HG03095 (cell line): ENCODE data around the gene PRKN.

Source experiments
- ATAC-seq: cut with Tn5 transposase; IDR thresholded peaks from one replicate; pipeline ENCODE4 v1.9.1; 2021; ENCODE audit warnings: moderate library complexity; ENCODE audit not compliant: unreplicated experiment

Gene PRKN

GRCh38 chr6:162388383-162388777, 339.2 kb downstream of the PRKN start:
- ATAC-seq = no peak

DNA sequence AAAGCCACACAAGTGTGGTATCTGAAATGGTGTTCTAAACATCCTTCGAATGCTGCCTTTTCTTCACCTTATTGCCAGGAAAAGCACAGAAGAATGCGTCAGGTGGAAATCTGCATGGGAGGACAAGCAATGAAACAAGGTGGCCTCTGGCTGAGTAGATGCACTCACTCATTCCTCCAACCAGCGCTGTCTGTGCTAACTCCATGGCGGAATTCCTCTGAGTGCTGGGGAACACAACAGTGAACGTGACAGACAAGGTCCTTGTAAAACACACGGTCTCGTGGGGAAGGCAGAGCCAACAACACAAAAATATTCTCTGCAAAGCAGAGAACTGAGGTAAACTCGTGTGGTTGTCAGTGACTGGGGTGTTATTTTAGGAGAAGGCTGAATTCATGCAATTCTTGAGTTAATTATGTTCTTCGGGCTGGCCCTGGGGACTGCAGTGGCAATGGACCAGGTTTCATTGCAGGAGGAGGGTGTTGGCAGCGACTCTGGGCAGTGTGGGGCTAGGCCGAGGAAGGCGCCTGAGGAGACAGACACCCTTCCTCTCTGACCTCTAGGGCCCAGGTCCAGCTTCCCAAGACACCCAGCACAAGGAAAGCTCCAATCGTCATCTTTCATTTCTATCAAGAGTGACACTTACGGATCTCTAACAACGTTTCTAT, 339.7 kb downstream of the PRKN start:
- no peak for ATAC-seq

- ATAC-seq = no peak
Measured at GRCh38 chr6:162385980-162386379, 341.6 kb downstream of the PRKN start.

GRCh38 chr6:162379757-162380409, 347.7 kb downstream of the PRKN start:
- ATAC-seq = no peak

- no peak for ATAC-seq
Measured at GRCh38 chr6:162377735-162378134, 349.8 kb downstream of the PRKN start.

DNA sequence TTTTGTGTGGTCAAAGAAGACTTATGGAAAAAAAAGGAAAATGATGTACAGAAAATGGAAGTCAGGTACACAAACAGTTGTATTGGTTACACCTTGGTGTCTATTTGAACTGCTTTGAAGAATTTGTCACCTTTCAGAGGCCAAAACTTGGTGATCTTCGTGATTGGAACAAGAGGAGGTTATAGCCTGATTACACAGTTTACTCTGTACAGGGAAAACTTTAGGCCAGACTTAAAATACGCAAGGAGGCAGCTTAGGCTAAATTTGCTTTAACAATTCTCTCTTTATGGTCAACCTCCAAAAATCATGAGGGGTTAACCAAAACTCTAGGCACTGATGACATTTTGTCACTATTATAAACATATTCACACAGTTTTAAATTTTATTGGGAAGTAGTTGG, 353.7 kb downstream of the PRKN start:
- no peak for ATAC-seq

- ATAC-seq = no peak
Measured at GRCh38 chr6:162373192-162373591, 354.4 kb downstream of the PRKN start.

DNA sequence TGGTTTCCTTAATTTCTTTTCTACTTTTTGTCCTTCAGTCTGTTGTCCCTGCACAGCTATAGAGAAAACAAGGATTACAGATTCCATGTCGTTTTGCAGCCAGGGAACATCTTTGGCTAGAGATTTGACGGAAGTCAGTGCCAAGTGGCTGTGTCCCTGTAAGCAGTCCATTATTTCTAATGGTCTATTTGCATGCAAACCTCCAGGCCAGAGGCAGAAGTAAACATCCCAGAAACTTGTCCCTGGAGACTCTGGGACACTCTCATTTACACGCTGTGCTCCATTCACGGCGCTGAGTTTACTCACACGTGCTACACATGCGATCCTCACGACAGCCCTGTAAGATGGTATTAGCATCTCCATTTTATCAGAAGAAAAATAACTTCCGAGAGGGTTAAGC, 355.5 kb downstream of the PRKN start:
- no peak for ATAC-seq

DNA sequence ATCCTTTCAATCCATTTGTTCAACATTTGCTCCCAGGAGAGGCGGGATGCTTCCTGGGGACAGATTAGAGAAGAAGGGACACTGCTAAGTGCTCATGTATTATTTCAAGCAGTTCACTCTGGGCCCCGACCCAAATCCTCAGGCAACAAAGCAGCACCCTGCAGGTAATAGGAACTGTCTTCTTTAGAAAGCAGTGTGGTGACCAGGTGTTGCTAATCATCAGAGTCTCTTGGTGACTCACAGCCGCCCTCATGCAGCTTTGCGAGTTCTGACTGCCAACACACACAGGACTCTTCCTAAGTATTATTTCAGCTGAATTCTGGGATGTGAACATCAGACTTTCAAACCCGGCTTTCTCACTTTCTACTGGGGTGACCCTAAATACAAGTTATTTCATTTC, 356.4 kb downstream of the PRKN start:
- no peak for ATAC-seq

DNA sequence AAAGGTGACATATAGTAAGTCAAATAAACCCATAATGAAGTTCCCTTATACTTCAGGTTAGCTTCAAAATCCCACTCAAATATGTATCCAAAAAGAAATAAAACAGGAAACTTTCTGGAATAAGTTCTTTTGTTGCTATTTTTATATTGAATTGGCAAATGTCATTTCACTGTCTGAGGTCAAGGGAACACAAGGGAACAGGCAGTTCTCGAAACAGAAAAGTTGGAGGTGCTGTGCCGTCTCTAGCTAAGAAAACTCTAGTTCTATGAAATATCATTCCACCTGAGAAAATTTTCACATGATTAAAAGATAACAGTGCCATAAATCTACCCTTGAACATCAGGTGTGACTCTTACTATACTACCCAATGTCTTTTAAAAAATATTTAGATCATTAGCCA, 358.5 kb downstream of the PRKN start:
- ATAC-seq = no peak

DNA sequence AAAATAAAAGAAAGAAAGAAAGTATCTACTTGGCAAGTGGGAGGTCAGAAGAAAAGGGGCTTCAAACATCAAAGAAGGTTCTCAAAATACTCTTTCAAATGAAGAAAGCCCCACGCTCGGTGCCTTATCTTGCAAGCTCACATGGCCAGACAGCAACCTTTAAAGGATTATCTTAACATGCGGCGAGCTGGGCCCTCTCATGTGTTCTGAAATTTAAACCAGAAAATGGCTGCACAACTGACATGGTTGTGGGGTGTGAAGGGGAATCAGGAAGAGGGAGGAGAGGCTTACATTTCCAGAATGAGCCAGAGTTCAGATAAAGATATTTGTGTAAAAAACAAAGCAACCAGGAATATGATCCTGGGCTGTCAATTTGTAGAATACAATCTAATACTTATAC, 363.1 kb downstream of the PRKN start:
- no peak for ATAC-seq

GRCh38 chr6:162363757-162364156, 363.8 kb downstream of the PRKN start:
- no peak for ATAC-seq

DNA sequence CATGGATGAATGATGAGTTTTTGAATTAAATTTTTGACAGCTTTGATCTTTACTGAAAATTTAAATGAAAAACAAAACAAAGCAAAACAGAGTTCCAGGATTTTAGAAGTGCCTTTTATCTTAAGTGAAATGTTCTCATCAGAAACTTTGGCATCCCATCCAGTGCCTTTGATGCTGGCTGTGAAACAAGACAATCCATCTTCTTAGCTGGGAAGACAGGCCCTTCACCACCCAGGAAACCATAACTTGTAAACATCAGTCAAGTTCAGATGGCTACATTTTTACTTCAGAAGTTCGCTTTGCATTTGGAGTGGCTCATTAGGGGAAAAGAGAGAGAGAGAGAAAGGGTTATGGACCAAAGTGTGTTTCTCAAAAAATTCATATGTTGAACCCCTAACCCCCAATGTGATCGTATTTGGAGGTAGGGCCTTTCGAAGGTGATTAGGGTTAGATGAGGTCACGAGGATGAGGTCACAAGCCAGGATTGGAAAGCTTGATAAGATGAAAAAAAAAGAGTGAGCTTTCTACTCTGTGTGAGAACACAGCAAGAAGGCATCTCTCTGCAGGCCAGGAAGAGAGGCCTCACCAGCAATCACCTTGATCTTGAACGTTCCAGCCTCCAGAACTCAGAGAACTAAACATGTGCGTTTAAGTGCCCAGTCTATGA, 366.5 kb downstream of the PRKN start:
- ATAC-seq = no peak

GRCh38 chr6:162358625-162359024, 368.9 kb downstream of the PRKN start:
- ATAC-seq = no peak

DNA sequence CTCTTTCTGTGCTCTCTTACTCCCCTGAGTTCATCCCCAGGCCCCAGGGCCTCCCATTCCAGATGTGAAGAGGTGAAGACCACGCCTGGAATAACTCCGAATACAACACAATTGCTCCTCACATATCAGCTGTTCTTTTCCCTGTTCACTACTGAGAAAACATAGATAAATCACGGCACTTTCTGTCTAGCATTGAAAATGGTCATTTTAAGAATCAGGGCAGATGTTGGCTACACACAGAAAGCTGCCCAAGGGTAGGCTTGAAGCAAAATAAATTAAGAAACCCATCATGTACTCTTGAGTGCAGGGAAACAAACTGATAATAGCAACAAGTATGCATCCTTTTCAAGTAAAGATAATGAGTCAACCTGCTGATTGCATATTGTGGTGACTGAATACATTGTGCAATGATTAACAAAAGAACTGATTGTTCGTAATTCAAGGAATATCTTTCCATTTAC, 382.5 kb downstream of the PRKN start:
- ATAC-seq = no peak

- no peak for ATAC-seq
Measured at GRCh38 chr6:162344646-162345010, 382.9 kb downstream of the PRKN start.

DNA sequence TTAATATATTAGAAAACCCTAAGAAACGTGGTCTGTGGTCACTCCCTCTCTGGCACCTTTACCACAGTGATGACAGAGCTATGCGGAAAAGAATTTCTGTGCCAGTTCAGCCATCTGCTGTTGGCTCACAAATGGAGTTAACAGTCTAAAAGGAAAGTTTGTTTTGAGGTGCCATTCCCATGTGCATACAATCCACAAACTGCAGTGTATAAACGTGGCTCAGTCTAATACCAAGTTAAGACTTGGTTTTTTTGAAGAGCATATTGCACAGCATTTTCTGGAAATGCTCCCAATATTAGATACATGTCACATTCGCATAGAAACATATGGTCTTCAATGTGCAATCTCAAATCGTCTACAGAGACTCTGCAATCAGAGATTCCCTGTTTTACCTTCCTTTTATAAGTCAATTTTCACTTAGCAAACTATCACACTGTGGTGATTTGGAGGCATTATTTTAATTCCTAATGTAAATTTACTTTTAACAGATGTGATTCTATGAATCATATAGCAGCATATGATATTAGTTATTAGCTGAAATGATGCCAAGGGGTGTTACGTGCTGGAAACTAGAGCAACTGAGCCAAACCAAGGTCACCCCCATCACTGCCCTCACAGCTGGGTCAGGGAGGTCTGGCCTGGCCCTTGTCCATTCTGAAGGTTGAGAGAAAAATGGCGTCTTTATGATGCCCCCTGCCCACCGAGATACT, 383.5 kb downstream of the PRKN start:
- no peak for ATAC-seq

DNA sequence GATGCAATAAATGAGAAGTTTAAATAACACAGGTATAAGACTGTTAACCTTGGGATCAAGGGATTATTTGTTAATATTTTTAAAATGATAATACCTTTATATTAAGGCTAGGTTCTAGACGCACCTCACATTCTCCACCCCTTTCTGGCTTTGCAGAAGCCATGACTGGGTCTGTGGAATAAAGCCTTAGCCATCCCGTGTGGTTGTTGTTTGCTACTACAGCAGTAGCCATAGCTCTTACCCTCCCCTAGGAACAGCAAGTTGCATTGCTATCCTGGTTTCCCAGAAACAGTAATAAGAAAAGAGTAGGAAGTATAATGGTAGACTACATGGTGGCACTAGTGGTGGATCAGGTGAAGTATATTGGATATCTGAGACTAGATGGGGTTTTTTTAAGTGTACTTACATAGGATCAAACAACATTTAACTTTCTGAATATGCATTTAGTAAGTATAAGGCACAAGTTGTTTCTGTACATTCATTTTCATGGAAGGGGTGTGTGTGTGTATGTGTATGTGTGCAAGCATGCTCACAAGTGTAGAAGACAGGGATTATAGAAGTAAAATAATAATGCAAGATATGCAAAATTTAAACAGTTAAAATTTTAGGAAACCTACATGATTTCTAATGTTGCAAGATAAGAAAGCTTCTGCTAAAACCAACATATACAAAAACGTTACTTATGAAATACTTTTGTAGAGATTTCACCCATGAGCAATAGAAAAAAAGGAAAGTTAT, 384.2 kb downstream of the PRKN start:
- no peak for ATAC-seq

GRCh38 chr6:162337412-162337811, 390.2 kb downstream of the PRKN start:
- no peak for ATAC-seq

- no peak for ATAC-seq
Measured at GRCh38 chr6:162336359-162336758, 391.2 kb downstream of the PRKN start.

DNA sequence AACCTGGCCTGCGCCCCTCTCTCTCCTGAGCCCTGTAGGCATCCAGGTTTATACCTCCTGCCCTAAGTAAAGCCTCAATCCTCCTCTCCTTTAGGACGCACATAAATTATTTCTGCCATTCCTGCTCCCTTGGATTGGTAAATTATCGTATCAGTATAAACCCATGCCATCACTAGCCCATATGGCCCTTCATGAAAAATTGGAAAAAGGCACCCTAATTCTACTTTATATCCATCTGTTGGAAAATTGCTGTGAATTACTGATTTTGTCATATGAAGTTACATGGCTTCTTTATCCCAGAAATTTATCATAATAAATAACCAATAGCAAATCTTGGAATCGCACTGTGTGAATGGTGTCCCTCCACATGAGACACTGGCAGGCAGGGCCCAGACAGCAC, 395.2 kb downstream of the PRKN start:
- no peak for ATAC-seq
